IPS DF 4.7 (cell line): ENCODE measurements around the gene PTP4A1.
"Not testable (repeated sequence)": the region's sequence is repeated elsewhere in the genome, so short reads cannot be mapped to it uniquely, and the experiment has no call there.

ENCODE experiments used
- DNase-seq: peaks from one replicate; pipeline ENCODE4 v3.0.0-alpha.2; 2013; ENCODE audit warnings: low spot score; ENCODE audit errors: extremely low read depth

The PTP4A1 gene

DNA sequence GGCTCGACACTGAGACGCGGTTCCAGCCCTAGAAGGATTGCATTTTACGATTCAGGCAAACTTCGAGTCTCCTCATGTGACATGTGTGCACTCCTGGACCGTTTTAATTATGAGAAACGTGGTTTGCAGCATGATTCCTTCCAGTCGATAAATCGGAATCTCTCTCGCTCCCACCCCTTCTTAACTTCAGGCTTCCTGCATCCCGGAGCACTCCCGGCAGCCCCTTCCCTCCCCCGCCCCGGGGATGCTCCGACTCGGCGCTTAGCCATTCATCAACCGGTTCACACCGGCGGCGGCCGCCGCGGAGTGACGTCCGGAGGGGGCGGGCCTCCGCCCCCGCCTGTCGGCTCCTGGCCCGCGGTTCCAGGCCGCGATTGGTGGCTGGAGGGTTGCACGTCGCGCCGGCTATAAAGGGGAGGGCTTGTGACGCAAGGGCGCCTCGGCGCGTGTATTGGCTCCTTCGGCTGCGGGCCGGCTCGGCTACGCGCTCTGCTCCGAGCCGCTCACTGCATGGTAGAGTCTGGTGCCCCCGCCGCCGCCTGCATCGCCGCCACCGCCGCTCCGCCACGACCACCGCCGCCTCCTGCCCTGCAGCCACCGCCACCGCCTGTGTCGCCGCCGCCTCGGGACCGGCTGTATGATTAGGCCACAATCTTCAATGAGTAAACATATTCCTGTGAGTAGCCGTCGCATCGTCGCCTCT lies at the start of gene PTP4A1, which contains the start of gene LOC128125822:
PTP4A1 (plus strand) TSS at position 437 of the 703 bp plus-strand sequence. CDS start 4,401 bp downstream, outside the sequence.
LOC128125822 (plus strand) TSS at position 437 of the 703 bp plus-strand sequence.
- peak; percentile 89 for DNase-seq

DNA sequence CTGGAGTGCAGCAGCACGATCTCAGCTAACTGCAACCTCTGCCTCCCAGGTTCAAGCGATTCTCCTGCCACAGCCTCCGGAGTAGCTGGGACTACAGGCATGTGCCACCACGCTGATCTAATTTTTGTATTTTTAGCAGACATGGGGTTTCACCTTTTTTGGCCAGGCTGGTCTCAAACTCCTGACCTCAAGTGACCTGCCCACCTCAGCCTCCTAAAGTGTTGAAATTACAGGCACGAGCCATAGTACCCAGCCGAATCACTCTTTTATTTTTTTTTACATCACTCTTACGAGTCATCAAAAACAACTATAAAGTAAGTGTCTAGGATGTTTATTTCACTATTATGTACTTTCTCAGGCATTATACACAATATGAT lies 49.4 kb upstream of the PTP4A1 start:
- not testable (repeated sequence) for DNase-seq

DNA sequence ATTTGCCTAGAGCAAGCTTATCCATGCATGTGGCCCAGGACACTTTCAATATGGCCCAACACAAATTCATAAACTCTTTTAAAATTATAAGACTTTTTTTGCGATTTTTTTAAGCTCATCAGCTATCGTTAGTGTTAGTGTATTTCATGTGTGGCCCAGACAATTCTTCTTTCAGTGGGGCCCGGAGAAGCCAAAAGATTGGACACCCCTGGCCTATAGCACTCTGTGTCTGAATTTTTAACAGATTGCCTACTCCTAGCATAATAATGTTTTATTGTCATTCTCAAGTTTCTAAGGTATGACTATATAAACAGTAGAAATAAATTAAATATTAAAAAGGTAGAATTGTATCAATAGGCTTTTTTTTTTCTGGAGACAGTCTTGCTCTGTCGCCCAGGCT lies 48.6 kb upstream of the PTP4A1 start:
- no peak for DNase-seq

GRCh38 chr6:63525186-63525878 lies 46.9 kb upstream of the PTP4A1 start:
- no peak for DNase-seq

DNA sequence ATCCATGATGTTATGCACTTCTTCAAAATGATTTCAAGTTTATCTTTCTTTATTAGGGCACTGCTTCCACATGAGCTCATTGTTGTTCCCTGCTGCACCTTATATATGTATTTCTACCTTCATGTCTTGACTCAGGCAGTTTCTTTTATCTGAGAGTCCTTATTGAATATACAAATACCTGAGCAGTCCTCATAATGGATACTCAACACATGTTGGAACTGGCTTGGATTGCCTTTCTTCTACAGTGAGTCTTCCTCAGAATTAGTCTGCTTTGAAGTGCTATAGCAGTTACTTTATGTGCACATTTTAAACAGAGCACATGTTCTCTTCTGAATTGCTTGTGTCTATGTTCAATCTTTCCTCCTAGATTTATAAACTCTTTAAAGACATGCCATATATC lies 45.3 kb upstream of the PTP4A1 start:
- no peak for DNase-seq

DNA sequence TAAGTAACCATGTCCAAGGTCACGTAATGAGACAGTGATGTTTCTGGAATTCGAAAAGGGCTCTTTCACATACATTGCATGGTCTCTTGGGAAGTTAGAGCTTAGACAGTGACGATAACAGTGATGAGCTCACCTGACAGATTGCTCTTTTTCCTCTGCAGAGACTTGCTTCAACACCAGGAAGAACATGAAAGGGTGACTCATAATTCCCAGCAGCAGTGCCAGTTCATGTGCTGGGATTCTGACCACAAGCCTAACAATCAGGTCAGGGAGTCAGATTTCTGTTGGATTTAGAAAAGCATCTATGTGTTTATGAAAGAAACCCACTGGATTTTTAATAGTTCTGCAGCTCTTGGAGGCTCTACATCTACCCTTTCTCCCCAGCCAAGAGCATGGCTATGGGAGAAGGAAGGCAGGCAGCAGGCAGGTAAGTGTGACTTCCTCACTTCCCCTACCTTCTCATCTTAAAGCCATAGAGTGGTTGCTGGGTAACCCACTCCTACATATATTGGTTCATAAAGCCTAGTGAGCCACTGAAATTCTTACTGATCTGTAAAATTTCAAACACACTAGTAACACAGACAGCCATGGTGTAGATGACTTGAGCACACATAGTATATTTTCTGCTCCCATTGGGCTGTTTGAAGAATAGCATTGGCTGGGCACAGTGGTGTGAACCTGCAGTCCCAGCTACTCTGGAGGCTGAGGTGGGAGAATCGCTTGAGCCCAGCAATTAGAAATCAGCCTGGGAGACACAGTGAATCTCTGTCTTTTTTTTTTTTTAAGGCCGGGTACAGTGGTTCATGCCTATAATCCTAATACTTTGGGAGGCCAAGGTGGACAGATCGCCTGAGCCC lies 44.4 kb upstream of the PTP4A1 start:
- DNase-seq: no peak

DNA sequence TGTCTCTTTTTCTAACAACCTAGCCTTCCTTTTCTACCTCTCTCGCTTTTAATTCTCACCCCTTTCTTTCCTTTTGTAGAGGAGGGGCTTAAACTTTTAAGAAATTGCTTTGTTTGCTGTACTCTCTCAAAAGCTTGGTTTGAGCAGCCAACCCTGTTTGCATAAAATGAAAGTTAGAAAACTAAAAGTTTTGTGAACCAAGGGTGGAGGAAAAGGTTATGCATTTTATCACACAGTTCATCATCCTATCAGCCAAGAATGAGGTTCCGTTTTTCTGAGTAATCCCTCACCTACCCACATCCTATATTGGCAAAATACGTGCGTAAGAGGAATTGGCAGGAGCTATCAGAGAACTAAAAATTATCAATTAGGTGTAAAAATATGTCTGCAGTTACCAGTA lies 42.8 kb upstream of the PTP4A1 start:
- DNase-seq: no peak

DNA sequence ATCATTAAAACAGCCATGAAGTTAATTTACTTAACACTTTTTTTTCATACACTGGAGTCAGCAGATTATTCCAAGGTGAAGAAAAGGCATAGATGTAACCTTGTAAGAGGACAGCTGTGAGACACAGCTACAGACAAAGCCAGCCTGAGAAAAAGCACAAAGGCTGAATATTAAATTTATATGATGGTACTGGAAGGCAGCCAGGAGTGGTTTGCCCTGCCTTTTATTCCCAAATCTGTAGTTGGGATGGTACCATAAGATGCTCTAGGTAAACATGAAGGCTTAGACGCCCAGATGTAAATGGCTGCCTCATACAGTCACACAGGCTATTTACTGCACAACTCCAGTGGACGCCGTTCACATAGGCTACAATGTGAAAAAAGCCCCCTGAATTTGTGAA lies 42.1 kb upstream of the PTP4A1 start:
- no peak for DNase-seq

DNA sequence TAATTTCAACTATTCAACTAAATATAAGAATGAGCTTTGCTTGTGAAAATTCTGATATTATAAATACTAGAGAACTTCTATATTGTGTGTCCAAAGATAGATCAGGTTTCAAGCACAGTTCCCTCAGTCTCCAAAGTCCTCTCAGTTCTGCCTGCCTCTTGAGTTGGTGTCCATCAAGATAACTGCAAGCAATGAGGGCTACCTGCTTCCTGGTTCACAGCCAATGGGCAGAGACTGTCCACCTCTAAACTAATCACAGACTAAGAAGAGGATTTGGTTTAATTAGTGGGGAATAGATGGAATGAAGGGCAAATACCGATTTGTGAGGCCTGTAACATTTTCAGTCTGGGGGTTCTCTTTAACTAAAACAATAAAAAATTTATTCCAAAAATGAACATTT lies 41.3 kb upstream of the PTP4A1 start:
- DNase-seq: no peak

- no peak for DNase-seq
These were observed 39.3 kb upstream of the PTP4A1 start for GRCh38 chr6:63533026-63533425.

- no peak for DNase-seq
These were observed 38.3 kb upstream of the PTP4A1 start for GRCh38 chr6:63533952-63534351.

GRCh38 chr6:63537201-63537958 lies 34.9 kb upstream of the PTP4A1 start:
- no peak for DNase-seq

GRCh38 chr6:63537959-63538300 lies 34.4 kb upstream of the PTP4A1 start:
- no peak for DNase-seq

DNA sequence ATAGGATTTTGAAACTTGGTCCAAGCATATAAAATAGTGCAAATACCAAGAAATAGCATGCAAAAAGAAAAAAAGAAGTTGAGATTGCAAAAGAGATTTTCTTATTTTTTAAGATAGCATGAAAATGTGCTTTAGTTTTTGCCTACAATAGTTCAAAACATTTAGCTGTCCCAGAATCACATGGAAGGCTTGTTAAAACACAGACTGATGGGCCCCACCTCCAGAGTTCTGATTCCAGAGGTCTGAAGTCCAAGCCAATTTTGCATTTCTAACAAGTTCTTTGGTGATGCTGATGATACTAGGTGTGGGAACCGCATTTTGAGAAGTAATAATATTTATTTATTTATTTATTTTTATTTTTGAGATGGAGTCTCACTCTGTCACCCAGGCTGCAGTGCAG lies 33.7 kb upstream of the PTP4A1 start:
- DNase-seq: no peak

- DNase-seq: no peak
These were observed 29.3 kb upstream of the PTP4A1 start for GRCh38 chr6:63543001-63543400.

GRCh38 chr6:63543982-63544381 lies 28.3 kb upstream of the PTP4A1 start:
- no peak for DNase-seq

DNA sequence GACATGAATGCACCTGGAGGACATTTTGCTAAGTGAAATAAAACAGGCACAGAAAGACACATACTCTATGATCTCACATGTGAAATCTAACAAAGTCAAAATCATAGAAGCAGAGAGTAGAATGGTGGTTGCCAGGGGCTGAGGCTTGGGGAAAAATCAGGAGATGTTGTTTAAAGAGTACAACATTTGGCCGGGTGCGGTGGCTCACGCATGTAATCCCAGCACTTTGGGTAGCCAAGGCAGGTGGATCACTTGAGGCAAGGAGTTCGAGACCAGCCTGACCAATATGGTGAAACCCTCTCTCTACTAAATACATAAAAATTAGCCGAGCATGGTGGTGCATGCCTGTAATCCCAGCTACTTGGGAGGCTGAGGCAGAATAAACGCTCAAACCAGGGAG lies 26.0 kb upstream of the PTP4A1 start:
- no peak for DNase-seq

DNA sequence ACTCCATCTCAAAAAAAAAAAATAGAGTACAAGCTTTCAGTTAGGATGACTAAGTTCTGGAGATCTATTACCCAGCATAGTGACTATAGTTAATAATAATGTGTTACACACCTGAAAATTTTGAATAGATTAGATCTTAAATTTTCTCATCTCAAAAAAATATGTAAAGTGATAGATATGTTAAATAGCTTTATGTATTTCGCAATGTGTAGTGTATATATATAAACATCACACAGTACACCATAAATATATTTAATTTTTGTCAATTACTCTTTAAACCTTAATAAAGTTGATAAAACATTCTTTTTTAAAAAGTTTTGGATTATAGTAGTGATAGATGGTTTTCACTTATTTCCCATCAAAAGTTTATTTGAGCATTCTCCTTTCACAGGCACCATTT lies 25.6 kb upstream of the PTP4A1 start:
- DNase-seq: no peak

- DNase-seq: no peak
These were observed 23.2 kb upstream of the PTP4A1 start for GRCh38 chr6:63549076-63549475.

GRCh38 chr6:63553208-63553607 lies 19.1 kb upstream of the PTP4A1 start:
- no peak for DNase-seq

- DNase-seq: no peak
These were observed 18.4 kb upstream of the PTP4A1 start for GRCh38 chr6:63553900-63554299.
